CD4-positive, alpha-beta T cell (primary cell): ENCODE results near the gene HAPLN2. TPM values are rescaled to one million over a fixed set of nuclear protein-coding genes. Genes with fewer than 3 reads are reported as not detected.

Source experiments
- ATAC-seq: fragments of 200-7000 bp; cut with Tn5 transposase; one replicate; pipeline ENCODE4 v1.10.0; 2022; ENCODE audit warnings: mild to moderate bottlenecking; ENCODE audit not compliant: poor library complexity
- CTCF ChIA-PET: fragments of 350-600 bp; sonication (Branson Sonifier 250); formaldehyde crosslinking; loops from one replicate; lab custom pipeline; 2021; ENCODE audit warnings: antibody characterized with exemption, inconsistent platforms; lab: Charles Lee
- POLR2A ChIA-PET: fragments of 350-600 bp; sonication (Branson Sonifier 250); formaldehyde crosslinking; loops from one replicate; lab custom pipeline; 2021; ENCODE audit warnings: antibody characterized with exemption, inconsistent platforms; lab: Charles Lee
- DNase-seq, 14 experiments: peaks; one replicate each; pipeline ENCODE4 v3.0.0-alpha.2; 2013 to 2020; ENCODE audit warnings: mixed read lengths in 2 of 14
- H3K27ac ChIP-seq, 2 donors: one replicate each; pipeline versions ENCODE4 v1.5.1 to v1.7.0; 2013; ENCODE audit warnings: low read length in 2 of 2, low read depth in 1 of 2, mild to moderate bottlenecking in 1 of 2
- H3K27me3 ChIP-seq, 2 experiments: 1 replicate in 1 of 2; 2 replicates in 1 of 2; pipeline versions ENCODE4 v1.6.1 to v1.7.0; 2013; ENCODE audit warnings: low read length in 2 of 2, control low read depth in 1 of 2, mild to moderate bottlenecking in 1 of 2, moderate library complexity in 1 of 2; ENCODE audit not compliant: insufficient read depth in 2 of 2, control insufficient read depth in 1 of 2
- H3K36me3 ChIP-seq: one replicate; pipeline ENCODE4 v1.6.1; 2013; ENCODE audit warnings: low read length, control low read depth; ENCODE audit not compliant: insufficient read depth
- H3K4me1 ChIP-seq: one replicate; pipeline ENCODE4 v1.6.1; 2013; ENCODE audit warnings: low read length, control low read depth; ENCODE audit not compliant: insufficient read depth
- H3K4me3 ChIP-seq: one replicate; pipeline ENCODE4 v1.5.1; 2013; ENCODE audit warnings: mild to moderate bottlenecking, low read length, moderate library complexity
- H3K9me3 ChIP-seq, 2 experiments: 1 replicate in 1 of 2; 2 replicates in 1 of 2; pipeline versions ENCODE4 v1.6.1 to v1.7.0; 2013; ENCODE audit warnings: low read length in 2 of 2, mild to moderate bottlenecking in 2 of 2, control low read depth in 1 of 2, moderate library complexity in 1 of 2; ENCODE audit not compliant: control insufficient read depth in 1 of 2, insufficient read depth in 1 of 2
- H3K27ac Mint-ChIP-seq: one replicate; pipeline ENCODE4 v1.8.0; 2020; ENCODE audit warnings: mixed read lengths
- H3K27me3 Mint-ChIP-seq: one replicate; pipeline ENCODE4 v1.8.0; 2021; ENCODE audit warnings: mixed read lengths
- H3K36me3 Mint-ChIP-seq: one replicate; pipeline ENCODE4 v1.8.0; 2021; ENCODE audit warnings: low read depth, mixed read lengths
- H3K4me1 Mint-ChIP-seq: one replicate; pipeline ENCODE4 v1.8.0; 2021; ENCODE audit warnings: low read depth, mixed read lengths
- H3K4me3 Mint-ChIP-seq: one replicate; pipeline ENCODE4 v1.8.0; 2020; ENCODE audit warnings: mild to moderate bottlenecking, mixed read lengths
- H3K9me3 Mint-ChIP-seq: one replicate; pipeline ENCODE4 v1.8.0; 2020; ENCODE audit warnings: mixed read lengths
- intact Hi-C, 2 experiments: fragments of 100-400 bp; cut with DNase I in 1 of 2; cut with micrococcal nuclease in 1 of 2; formaldehyde crosslinking; loops; one replicate each; pipeline versions ENCODE4 v1.15.1 to v1.9.0; 2023 to 2025; cut with DNase I, micrococcal nuclease
- total RNA-seq, 174 experiments: library from RNA in 2 of 174; stranded (reverse) in 2 of 174; gene quantifications; one replicate each; pipeline ENCODE4 v1.2.3 and lab custom pipeline; 2021 to 2026
- TF ChIP-seq, protein P1 (sequence below): fragments of 200-600 bp; IDR thresholded peaks from one replicate; pipeline ENCODE4 v1.8.0; 2022; ENCODE audit warnings: antibody characterized with exemption, mild to moderate bottlenecking

Gene HAPLN2
- total RNA-seq, 2 experiments from 2014 or later = 0.44 to 0.56 TPM

DNA sequence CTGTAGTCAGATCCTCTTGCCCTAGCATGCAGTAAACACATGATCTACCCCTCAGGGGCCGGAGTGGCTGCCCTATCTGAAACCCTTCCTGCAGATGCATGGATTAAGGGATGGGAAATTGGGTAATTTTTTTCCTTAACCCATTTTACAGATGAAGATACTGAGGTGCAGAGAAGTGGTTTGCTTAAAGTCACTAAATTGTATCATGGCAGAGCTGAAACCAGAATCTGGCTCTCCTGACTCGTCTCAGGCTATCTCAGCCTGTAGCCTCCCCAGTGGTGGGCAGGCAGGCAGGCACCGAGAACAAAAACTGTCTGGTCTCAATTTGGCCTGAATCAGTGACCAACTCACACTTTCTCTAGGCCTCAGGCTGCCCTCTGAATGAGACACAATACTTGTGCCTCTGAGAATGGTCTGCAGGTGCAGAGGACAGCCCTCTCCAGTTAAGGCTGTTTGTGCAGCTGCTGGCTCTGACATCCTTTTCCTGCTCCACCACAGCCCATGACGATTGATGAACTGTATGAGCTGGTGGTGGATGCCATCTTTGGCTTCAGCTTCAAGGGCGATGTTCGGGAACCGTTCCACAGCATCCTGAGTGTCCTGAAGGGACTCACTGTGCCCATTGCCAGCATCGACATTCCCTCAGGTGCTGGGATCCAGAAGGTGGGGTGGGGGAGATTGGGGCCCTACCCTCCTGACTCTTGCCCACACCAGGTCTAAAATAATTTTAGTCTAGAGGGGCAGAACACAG, 26.1 kb upstream of the HAPLN2 start:
- H3K36me3 ChIP-seq = peaks cover 51% of the 10 kb centered on the region
- H3K9me3 Mint-ChIP-seq = no peaks in the 10 kb centered on the region
- DNase-seq (no peak), ATAC-seq (no peak)
- H3K4me1 ChIP-seq = peaks cover 26% of the 10 kb centered on the region
- peaks cover 28% of the 10 kb centered on the region for H3K4me1 Mint-ChIP-seq
- H3K27me3 ChIP-seq = no peaks in the 10 kb centered on the region
- H3K27ac ChIP-seq = no peak overlapping the region
- H3K4me3 Mint-ChIP-seq = peak overlapping the region; percentile 80
- intact Hi-C loops = no loop called here
- H3K4me3 ChIP-seq = no peak overlapping the region
- H3K36me3 Mint-ChIP-seq = peaks cover 52% of the 10 kb centered on the region
- CTCF ChIA-PET = interaction anchor here (1.3 to 1.9 kb wide), 2 partner anchors 15 to 31 kb away, joined by 5 to 6 read pairs; no protein-coding TSS in a partner anchor
- TF ChIP-seq, protein P1, sequence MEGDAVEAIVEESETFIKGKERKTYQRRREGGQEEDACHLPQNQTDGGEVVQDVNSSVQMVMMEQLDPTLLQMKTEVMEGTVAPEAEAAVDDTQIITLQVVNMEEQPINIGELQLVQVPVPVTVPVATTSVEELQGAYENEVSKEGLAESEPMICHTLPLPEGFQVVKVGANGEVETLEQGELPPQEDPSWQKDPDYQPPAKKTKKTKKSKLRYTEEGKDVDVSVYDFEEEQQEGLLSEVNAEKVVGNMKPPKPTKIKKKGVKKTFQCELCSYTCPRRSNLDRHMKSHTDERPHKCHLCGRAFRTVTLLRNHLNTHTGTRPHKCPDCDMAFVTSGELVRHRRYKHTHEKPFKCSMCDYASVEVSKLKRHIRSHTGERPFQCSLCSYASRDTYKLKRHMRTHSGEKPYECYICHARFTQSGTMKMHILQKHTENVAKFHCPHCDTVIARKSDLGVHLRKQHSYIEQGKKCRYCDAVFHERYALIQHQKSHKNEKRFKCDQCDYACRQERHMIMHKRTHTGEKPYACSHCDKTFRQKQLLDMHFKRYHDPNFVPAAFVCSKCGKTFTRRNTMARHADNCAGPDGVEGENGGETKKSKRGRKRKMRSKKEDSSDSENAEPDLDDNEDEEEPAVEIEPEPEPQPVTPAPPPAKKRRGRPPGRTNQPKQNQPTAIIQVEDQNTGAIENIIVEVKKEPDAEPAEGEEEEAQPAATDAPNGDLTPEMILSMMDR = no peak
- peak overlapping the region; percentile 85 for H3K27ac Mint-ChIP-seq
- H3K27me3 Mint-ChIP-seq = no peaks in the 10 kb centered on the region
- no peaks in the 10 kb centered on the region for H3K9me3 ChIP-seq
- POLR2A ChIA-PET = interaction anchor here (0.8 to 2.7 kb wide), 4 partner anchors 8 to 112 kb away, joined by 3 to 33 read pairs (median 6); partner anchors contain the start of genes GPATCH4 and MEF2D

DNA sequence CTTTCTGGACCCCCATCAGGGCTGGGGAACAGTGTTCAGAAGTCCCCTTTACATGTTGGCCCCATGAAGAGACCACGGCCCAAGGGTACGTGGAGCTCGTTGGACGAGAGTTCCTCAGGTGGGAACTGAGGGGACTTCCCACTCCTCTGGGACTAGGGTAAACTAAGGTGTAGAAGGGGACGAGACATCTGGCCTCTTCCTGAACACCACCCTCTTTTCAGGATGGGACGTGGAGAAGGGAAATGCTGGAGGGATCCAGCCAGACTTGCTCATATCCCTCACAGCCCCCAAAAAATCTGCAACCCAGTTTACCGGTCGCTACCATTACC, 25.6 kb upstream of the HAPLN2 start:
- intact Hi-C loops = no loop called here
- H3K9me3 ChIP-seq = no peaks in the 10 kb centered on the region
- Mint-ChIP-seq H3K36me3 (peaks cover 58% of the 10 kb centered on the region), H3K27ac (no peak overlapping the region), H3K4me1 (peaks cover 28% of the 10 kb centered on the region), H3K9me3 (no peaks in the 10 kb centered on the region), H3K4me3 (no peak overlapping the region), H3K27me3 (no peaks in the 10 kb centered on the region)
- TF ChIP-seq, protein P1 = no peak
- H3K36me3 ChIP-seq = peaks cover 56% of the 10 kb centered on the region
- H3K4me3 ChIP-seq = no peak overlapping the region
- no peak for ATAC-seq
- H3K4me1 ChIP-seq = peaks cover 26% of the 10 kb centered on the region
- H3K27me3 ChIP-seq = no peaks in the 10 kb centered on the region
- POLR2A ChIA-PET = interaction anchor here (1.1 kb wide), 1 partner anchor 93 kb away, joined by 4 read pairs; the partner anchor contains the start of gene MEF2D
- CTCF ChIA-PET = interaction anchor here (1.3 kb wide), 1 partner anchor 15 kb away, joined by 6 read pairs; no protein-coding TSS in a partner anchor
- DNase-seq = no peak
- no peak overlapping the region for H3K27ac ChIP-seq

DNA sequence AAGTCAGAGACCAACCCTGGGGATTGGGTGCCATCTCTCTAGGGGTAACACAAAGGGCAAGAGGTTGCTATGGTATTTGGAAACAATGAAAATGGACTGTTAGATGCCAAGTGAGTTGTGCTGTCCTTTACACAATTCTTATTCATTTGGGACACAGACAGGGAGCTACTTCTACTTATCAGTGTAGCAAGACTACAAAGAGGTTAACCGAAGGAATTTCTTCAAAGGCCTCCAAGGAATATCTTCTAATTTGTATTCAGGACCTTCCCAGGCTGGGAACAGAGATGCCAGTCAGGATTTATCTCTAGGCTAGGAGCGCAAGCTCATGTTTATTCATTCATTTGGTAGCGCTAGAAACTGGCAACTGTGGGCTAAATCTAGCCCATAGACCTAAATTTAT, 25.0 kb upstream of the HAPLN2 start:
- H3K27me3 Mint-ChIP-seq = no peaks in the 10 kb centered on the region
- no peak for ATAC-seq
- H3K9me3 Mint-ChIP-seq = no peaks in the 10 kb centered on the region
- H3K27ac Mint-ChIP-seq = peak overlapping the region; percentile 64
- H3K4me1 ChIP-seq = peaks cover 26% of the 10 kb centered on the region
- H3K9me3 ChIP-seq = no peaks in the 10 kb centered on the region
- no peaks in the 10 kb centered on the region for H3K27me3 ChIP-seq
- no peak for DNase-seq
- intact Hi-C loops = no loop called here
- peaks cover 61% of the 10 kb centered on the region for H3K36me3 ChIP-seq
- H3K4me3 ChIP-seq = no peak overlapping the region
- H3K4me1 Mint-ChIP-seq = peaks cover 28% of the 10 kb centered on the region
- peak overlapping the region; percentile 25 for H3K4me3 Mint-ChIP-seq
- TF ChIP-seq, protein P1 = no peak
- CTCF ChIA-PET = interaction anchor here (1.0 to 1.3 kb wide), 2 partner anchors 14 to 18 kb away, joined by 3 to 6 read pairs; no protein-coding TSS in a partner anchor
- no peak overlapping the region for H3K27ac ChIP-seq
- peaks cover 61% of the 10 kb centered on the region for H3K36me3 Mint-ChIP-seq
- POLR2A ChIA-PET = interaction anchor here (2.0 kb wide), 1 partner anchor 12 kb away, joined by 4 read pairs; no protein-coding TSS in a partner anchor
